Subcutaneous adipose tissue (tissue), 4 donors: ENCODE measurements around the gene OPN1SW. TPM values are rescaled to one million over a fixed set of nuclear protein-coding genes. Genes with fewer than 3 reads are reported as not detected.

ENCODE experiments used
- CTCF ChIP-seq: fragments of 450-650 bp; IDR thresholded peaks from one replicate; pipeline ENCODE4 v1.5.1; 2016; ENCODE audit warnings: low read depth, mild to moderate bottlenecking, control low read depth, antibody characterized with exemption, moderate library complexity
- total RNA-seq, 4 donors: library from RNA; depleted of rRNA; stranded (reverse); fragments of >200 nt; gene quantifications; one replicate each; pipeline ENCODE4 v1.1.0, GENCODE V29; 2016

OPN1SW gene
- total RNA-seq, 4 donors from 2014 or later, result not detected

- no peak for TF ChIP-seq CTCF
These were observed 42.9 kb downstream of the OPN1SW start for GRCh38 chr7:128732521-128733277.

- no peak for TF ChIP-seq CTCF
These were observed 44.4 kb downstream of the OPN1SW start for GRCh38 chr7:128731184-128731583.

- no peak for TF ChIP-seq CTCF
These were observed 46.1 kb downstream of the OPN1SW start for GRCh38 chr7:128729494-128729893.

- no peak for TF ChIP-seq CTCF
These were observed 47.0 kb downstream of the OPN1SW start for GRCh38 chr7:128728598-128728997.

- no peak for TF ChIP-seq CTCF
These were observed 48.4 kb downstream of the OPN1SW start for GRCh38 chr7:128727239-128727638.

- TF ChIP-seq CTCF, result no peak
These were observed 48.9 kb downstream of the OPN1SW start for GRCh38 chr7:128726737-128727072.

GRCh38 chr7:128726059-128726736 is 49.4 kb downstream of the OPN1SW start:
- TF ChIP-seq CTCF, result no peak
